ENCODE data around the gene CLEC18A.

- TF ChIP-seq CTCF (IDR thresholded peaks at IDR 0.05), result no peak
- TF ChIP-seq EZH2 (IDR thresholded peaks at IDR 0.05; ENCODE audit: borderline replicate concordance, insufficient read depth, low read depth, low read length, poor library complexity, severe bottlenecking), result no peak
Measured at GRCh38 chr16:69905171-69905555, 46.0 kb upstream of the CLEC18A start.

Data from B cell (primary cell).